NCI-H146 (cell line): Measurements from ENCODE around the gene CECR2.

Experiments
- DNase-seq: peaks from one replicate; lab custom pipeline; 2025; lab: John Stamatoyannopoulos, UW

CECR2 gene

DNA sequence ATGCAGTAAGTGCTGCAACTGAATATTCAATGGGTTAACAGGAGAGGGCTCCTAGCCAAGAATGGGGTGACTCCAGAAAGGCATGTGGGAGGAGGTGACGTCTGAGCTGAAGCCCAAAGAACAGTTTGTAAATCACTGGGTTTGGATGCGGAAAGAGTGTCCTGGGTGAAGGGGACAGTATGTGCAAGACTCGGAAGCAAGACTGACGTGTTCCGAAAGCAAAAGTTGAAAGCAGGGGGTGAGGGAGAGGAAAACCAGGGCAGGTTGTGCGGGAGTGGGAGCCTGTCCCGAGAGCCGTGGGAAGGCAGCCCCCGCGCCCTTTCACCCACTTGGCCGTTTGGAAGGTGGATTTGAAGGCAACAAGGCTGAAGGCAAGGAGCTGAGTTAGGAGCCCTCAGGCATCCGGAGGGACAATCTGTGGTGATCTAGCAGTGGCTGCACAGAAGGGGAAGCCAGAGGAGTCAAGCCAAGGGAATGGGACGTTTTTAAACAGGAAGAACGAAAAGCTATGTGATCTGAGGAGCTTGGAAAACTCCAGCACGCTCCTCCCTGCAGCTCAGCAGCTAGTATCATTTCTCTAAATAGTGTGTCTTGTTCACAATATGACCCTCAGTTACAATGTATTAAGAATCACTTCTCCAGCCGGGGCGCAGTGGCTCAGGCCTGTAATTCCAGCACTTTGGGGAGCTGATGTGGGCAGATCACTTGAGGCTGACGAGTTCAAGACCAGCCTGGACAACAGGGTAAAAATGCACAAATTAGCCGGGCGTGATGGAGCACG lies 201.8 kb downstream of the CECR2 start:
- DNase-seq, result no peak

DNA sequence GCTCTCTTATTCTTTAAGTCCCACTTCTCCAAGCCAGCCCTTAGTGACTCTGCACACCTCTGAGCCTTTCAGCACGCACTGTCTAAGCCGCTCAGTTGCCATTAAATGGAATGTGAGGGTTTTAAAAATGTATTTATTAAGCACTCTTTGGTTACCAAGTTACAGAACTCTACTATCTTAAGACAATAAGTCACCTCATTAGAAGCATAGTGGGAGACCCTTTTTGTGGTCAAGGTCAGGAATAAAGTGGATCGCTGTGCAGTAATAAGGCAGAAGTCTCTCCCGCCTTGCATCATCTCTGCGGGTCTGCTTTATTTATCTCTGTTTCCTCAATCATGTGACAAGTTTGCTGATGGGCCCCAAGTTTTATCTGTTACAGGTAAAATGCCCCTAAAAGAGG lies 205.9 kb downstream of the CECR2 start:
- DNase-seq, result no peak

DNA sequence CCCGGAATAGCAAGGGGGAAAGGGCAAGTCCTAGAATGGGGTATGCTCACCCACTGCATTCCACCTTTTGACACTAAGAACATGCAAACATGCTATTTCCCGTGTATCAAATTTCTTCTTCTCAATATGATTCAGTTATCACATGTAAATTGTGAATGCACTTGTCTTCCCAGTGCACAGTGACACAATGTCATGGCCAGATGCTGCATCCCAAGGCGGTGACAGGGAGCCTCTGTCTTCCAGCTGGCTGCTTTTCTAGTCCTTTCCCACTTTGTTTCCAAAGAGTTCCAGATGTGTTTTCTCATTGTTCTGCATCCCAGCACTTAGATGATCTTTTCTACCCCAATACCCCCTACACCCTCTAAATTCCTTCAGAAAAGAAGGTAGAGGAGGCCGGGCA lies 206.4 kb downstream of the CECR2 start:
- DNase-seq, result no peak

DNA sequence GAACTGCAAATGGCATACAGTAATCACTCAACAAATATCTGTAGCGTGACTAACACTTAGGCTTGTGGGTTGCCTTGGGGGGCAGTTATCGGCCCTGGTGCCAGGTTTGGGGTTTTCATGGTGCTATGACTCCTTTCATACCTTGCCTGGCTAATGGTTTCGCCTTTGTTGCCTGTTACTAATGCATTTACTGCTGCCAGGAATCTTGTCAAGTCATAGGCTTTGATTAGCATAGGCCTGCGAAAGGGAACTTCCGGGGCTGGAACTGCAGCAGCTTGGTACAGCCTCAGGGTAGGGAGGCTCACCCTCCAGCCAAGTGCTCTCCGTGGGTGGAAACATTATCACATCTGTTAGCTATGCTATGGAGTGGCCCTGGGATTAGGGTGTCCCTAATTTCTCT lies 207.2 kb downstream of the CECR2 start:
- DNase-seq, result no peak

DNA sequence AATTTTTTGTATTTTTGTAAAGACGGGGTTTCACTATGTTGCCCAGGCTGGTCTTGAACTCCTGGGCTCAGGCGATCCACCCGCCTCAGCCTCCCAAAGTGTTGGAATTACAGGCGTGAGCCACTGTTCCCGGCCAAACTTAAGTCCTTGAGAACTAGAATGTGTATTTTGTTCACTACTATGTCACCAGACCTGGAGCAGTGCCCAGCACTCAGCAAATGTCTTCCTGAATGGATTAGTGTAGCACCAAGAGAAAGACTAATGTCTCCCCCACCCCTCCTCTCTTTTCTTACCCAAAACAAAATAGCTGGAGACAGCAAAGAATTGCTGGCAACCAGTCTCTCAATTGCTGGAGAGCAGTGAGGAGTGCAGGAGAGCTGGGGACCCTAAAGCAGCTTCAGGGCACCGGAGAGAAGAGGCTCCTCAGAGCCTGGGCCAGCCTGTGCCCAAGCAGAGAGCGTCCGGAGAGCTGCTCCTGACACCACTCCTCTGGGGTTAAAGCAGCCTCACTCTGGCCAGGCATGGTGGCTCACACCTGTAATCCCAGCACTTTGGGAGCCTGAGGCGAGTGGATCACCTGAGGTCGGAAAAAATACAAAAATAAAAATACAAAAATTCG lies 209.0 kb downstream of the CECR2 start:
- DNase-seq, result no peak

DNA sequence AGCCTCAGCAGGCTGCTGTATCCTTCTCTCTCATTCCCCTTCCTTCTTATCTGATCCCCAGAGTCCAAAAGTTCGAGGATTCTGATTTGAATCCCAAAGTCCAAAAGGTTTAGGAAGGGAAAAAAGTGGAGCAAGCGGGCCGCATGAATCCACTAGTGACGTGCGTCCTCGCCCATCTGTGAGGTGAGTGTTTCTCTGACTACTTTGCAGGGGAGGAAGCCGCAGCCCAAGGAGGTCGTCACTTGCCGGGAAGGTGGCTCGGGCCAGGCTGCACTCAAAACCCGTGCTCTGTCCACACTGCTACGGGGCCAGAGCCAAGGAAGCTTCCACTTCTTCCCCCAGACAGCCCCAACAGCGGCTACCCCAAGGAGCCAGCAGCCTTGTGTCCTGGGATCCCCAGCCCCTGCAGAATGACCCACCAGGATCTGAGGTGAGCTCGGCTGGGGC lies 210.3 kb downstream of the CECR2 start:
- no peak for DNase-seq

DNA sequence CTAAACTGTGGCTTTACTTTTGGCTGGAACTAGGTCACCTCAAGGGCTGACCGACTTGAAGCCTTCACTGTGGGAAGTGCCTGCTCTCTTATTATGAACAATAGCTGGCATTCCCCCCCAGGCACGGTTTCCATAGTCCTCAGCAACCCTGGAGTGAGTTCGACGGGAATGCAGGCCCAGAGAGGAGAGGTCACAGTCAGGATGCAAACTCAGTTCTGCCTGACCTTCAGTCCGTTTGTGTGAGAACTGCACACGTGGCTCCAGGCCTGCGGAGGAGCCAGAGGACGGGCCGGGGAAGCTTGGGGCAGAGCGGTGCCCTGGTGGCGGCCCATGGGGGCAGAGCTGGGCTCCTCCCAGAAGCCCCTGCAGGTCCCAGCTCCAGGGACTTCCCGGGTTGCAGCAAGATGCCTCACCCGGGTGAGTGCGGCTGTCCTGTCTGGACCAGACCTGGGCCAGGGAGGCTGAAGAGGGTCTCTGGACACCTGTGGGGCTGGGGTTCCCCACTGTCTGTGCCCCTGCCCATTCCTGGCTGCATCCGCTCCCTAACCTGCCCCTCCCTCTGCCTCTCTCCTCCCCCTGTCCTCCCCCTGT lies 211.3 kb downstream of the CECR2 start:
- no peak for DNase-seq

DNA sequence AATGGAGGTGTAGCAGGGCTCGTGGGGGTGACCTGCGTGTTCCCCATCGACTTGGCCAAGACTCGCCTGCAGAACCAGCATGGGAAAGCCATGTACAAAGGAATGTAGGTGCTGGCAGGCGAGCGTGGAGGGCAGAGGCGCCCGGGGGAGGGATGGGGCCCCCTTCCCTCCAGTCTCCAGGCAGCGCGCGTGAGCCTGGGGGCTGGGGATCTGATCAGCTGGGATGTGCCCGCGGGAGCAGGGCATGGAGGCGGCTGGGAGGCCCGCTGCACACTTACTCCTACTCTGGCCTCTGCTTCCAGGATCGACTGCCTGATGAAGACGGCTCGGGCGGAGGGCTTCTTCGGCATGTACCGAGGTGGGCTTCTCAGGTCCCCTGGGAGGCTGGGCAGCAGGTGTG lies 211.8 kb downstream of the CECR2 start:
- no peak for DNase-seq

DNA sequence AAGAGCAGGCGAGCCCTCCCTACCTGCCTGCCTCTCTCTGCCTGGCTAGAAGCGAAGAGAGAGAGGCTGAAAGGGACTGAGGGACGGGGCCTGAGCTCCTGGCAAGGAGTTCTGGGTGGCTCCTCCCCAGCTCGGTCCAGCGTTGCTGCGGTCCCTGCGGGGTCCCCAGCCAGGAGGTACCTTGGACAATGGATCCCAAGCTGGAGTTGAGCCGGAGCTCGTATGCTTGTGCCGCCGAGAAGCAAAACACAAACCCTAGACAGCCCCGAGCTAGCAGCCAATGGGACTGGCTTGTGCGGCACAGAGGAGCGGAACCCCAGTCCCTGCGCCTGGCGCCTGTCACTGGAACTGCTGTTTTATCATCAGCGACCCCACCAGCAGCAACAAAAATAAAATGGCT lies 212.4 kb downstream of the CECR2 start:
- no peak for DNase-seq

DNA sequence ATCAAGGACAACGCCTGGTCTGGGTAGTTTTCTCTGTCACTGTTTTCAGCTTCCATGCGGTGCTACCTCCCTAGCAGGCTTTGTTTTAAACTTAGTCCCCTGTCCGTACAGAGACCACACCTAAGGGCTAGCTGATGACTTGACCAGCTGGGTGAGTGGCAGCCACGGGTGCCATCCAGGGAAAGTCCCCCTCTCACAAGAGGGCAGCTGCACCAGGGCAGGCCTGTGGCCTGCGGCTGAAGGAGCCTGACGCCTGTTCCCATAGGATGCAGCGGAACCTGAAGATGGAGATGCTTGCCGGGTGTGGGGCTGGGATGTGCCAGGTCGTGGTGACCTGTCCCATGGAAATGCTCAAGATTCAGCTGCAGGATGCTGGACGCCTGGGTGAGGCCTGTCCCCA lies 213.9 kb downstream of the CECR2 start:
- no peak for DNase-seq

DNA sequence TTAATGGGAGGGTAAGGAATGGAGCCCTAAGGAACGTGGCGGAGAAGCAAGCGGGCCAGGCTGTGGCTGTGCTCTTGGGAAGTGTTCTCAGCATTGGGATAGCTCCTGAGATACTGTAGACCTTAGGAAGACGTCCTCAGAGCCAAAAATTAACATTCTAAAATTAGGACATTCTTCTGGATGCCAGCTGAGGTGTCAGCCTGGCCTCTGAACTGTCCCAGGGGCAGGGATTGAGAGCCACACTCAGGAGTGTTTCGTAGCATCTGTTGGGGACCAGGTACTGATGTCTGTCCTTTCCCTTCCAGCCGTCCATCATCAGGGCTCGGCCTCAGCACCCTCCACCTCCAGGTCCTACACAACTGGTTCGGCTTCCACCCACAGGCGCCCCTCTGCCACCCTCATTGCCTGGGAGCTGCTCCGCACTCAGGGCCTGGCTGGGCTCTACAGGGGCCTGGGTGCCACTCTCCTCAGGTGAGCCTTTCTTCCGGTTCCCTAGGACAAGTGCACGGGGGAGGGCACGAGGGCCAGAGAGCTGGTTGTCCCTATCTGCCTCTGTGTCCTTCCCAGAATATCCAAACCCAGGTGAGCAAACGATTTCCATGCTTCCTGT lies 217.7 kb downstream of the CECR2 start:
- DNase-seq, result no peak

DNA sequence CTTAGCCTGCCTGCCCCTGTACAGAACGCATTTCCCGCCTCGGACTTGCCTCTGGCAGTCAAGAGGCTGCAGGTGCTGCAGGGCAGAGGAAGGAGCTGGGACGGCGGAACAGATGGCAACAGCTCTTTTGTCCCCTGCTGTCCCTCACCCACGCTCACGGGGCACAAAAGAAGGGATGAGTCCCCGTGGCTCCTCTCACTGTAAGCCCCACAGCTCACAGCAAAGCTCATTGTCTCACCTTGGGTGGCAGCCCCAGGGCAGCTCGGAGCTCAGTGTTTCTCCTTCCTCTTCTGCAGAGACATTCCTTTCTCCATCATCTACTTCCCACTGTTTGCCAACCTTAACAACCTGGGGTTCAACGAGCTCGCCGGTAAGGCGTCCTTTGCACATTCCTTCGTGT lies 218.4 kb downstream of the CECR2 start:
- DNase-seq, result no peak

DNA sequence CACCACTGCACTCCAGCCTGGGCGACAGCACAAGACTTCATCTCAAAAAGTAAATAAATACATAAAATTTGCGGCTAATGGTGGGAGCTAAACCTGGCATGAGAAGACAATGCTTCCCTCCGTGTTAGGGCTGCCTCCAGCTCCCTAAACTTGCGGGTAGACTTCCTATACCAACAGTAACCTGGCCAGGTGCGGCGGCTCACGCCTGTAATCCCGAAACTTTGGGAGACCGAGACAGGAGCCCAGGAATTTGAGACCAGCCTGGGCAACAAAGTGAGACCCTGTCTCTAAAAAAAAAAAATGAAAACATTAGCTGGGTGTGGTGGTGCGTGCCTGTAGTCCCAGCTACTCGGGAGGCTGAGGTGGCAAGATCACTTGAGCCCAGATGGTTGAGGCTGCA lies 219.3 kb downstream of the CECR2 start:
- DNase-seq, result no peak

DNA sequence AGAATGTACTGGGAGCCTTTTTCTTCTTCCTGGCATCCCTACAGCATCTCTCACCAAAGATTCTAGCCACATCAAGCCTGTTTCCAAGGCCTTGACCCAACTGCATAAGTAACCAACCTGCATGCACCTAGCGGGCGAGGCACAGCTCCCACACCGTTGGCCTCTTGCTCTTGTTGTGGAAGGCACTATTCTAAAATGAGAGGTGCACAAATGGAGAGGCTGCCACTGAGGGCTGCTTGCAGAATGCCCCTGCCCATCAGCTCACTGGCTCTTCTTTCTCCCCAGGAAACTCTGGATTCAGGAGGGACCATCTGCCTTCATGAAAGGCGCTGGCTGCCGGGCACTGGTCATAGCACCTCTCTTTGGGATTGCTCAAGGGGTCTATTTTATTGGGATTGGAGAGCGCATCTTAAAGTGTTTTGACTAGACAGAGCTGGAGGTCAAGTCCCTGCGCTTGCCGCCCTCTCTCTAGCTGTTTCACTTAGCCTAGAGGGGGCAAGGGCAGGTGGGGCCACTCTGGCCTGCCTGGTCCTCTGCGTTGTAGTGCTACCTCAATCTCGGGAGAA lies 220.6 kb downstream of the CECR2 start:
- no peak for DNase-seq

DNA sequence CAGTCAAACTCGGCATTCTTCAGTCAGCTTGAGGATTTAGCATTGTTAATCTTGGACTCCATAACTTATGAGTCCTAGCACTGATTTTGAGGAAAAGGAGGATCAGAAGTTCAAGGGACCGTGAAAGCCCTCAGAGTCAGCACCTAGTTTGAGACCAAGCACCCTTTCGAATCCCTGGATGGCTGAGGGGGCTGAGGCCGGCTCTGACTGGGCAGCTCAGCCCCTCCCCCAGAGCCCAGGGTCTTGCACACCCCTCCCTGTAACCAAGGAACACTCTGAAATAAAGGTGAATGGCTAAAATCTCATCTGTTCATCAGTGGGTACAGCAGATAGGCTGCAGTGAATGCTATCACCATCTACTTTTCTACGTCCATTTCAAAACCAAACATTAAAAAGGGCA lies 221.3 kb downstream of the CECR2 start:
- no peak for DNase-seq

DNA sequence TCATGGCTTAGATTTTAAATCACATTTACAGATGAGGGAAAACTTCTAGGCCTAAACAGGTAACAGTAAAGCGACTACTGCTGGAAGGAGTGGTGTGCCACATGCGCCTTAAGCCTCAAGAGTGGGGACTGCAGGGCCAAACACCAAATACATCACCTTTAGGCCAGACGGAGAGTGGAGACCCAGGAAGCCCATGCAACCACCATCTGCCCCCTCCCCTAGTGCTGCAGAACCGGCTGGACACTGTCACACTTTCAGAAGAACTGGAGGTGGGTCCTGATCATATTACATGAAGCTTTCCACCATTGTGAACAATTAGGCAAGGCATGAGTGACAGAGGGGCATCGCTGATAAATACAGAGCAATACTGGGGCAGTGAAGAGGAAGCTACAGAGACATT lies 222.9 kb downstream of the CECR2 start:
- DNase-seq, result no peak

DNA sequence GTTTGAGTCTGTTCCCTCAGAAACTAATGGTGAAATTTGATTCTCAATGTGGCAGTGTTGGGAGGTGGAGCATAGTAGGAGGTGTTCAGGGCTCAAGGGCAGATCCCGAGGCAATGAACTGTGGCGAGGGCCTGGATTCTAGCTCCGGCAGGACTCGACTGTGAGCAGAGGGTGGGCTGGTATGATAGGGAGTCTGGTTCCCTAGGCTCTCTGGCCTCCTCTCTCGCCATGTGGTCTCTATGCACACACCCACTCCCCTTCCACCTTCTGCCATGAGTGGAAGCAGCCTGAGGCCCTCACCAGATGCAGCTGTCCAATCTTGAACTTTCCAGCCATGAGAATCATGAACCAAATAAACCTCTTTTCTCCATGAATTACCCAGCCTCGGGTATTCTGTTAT lies 227.0 kb downstream of the CECR2 start:
- DNase-seq, result no peak

DNA sequence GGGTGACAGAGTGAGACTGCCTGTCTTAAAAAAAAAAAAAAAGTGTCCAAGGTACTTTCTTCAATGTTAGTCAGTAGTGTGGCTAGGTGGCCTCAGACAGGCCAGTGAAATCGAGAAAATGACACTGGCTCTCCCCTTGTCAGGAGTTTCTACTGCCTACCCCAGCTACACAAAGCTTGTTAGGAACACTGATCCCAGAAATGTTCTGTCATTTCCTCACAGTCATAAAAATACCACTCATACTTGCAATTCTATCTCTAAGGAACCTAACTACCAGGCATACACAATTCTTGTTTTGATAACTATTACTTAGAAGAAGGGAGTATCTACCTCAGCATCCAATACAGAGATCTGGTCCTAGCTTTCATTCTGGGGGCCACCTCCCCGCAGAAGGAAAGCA lies 228.0 kb downstream of the CECR2 start:
- DNase-seq, result no peak

DNA sequence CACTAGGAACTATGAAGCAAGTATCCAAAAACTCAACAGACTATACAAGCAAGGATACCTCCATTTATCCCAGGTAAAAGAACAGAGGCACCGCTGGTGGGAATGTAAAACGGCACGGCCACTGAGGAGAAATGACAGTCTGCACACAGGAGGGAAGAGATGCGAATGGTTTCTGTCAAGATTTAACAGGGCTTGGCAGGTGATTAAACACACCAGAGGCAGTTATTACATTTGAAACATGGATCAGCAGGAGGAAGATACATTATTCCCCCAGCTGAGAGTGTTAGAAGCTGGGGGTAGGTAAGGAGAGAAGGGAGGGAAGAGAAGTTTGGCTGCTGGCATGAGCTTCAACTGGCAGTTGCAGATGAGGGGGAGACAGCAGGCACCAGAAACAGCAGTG lies 229.1 kb downstream of the CECR2 start:
- DNase-seq, result no peak

DNA sequence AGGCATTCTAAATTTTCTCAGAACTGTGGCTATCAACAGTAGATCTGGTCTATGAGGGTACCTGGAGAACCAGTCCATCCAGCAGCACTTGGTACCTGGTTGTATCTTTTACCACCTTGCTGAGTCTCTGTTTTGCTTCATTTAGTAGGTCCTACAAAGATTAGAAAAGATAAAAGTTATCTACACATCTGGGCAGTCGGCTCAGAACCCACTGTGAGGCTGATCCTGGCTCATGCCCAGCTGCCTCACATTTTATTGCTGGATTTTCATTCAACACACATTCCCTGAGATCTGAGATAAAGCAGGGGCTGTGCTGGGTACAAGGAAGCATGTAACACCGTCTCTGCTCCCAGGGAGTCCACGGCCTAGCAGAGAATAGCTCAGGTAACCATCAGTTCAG lies 231.8 kb downstream of the CECR2 start:
- no peak for DNase-seq

DNA sequence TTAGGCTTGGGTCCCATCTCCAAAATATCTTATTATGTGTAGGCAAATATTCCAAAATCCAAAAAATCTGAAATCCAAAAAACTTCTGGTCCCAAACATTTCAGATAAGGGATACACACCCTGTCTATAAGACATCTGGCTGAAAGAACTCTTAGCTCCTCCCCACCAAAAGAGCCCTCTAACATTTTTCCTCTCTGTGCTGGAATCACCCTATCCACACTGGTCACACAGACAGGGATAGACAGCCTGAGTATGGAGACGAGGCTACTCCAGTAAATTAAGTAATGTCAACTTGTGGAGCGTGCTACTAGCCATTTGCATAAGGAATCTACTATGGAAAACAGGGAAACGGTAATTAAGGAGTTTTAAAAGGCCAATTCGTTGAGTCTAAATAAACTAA lies 234.4 kb downstream of the CECR2 start:
- DNase-seq, result no peak

DNA sequence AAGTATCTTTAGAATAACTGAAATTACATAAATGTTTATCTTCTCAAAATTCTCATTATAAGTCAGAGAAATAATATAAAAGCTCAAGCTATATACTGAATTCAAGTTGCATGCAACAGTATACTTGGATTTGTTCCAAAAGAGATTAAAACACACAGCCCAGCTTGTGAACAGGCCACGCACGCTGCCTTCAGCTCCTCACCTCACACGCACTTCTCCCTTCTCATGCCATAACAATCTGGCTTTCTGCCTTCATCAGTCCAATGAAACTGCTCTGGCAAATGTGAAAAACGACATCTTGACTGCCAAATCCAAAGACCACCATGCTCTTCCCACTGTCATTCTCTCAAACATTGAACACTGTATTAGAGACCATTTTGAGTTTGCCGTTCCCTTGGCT lies 237.2 kb downstream of the CECR2 start:
- no peak for DNase-seq
